Stimulated activated CD8-positive, alpha-beta memory T cell treated with anti-CD3 and anti-CD28 coated beads, Interleukin-7, amount 100 ng/mL, for 24 hours (primary cell): ENCODE data around the gene MYCBP.
A peak's percentile ranks its signal among the peaks of the same experiment; 100 is the strongest.
"Not testable (repeated sequence)": the region's sequence is repeated elsewhere in the genome, so short reads cannot be mapped to it uniquely, and the experiment has no call there.

Source experiments
- DNase-seq: peaks from one replicate; pipeline ENCODE4 v3.0.0-alpha.2; 2020; ENCODE audit warnings: low read depth

MYCBP gene

DNA sequence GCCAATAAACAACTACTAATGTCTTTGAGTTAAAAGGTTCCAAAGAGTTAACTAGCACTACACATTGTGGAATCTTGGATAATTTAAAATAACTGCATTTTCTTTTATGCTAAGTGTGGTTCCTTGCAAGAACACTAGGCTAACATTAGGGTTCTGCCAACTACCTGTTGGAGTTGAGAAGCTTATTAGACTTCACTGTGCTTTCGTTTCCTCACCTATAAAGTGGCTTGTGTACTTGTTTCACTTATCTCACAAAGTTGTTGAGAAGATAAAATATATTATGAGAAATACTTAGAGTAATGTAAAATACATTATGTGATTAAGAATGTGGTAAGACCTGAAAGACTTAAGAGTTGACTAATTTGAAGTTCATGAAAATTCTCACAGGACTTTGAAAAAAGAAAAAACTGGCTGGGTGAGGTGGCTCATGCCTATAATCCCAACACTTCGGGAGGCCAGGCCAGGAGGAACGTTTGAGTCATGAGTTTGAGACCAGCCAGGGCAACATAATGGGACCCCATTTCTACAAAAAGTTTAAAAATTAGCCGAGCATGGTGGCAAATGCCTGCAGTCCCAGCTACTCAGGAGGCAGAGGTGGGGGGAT, 7.9 kb downstream of the MYCBP start:
- DNase-seq, result no peak

DNA sequence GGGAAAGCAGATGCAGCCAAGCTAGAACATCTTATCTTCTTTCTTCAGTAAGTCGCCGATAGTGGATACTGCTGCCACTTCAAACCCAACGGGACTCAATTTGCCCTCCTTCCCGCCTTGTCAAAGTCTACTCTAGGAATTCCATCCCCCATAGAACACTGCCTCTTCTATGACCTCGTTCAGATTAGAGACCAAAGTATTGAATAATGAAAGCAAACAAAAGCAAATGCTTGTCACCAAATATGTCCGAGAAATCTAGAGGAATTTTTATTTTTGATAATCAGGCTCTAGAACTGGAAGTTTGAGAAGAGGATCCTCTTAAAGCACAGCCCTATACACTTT, 12.7 kb downstream of the MYCBP start:
- DNase-seq, result no peak

DNA sequence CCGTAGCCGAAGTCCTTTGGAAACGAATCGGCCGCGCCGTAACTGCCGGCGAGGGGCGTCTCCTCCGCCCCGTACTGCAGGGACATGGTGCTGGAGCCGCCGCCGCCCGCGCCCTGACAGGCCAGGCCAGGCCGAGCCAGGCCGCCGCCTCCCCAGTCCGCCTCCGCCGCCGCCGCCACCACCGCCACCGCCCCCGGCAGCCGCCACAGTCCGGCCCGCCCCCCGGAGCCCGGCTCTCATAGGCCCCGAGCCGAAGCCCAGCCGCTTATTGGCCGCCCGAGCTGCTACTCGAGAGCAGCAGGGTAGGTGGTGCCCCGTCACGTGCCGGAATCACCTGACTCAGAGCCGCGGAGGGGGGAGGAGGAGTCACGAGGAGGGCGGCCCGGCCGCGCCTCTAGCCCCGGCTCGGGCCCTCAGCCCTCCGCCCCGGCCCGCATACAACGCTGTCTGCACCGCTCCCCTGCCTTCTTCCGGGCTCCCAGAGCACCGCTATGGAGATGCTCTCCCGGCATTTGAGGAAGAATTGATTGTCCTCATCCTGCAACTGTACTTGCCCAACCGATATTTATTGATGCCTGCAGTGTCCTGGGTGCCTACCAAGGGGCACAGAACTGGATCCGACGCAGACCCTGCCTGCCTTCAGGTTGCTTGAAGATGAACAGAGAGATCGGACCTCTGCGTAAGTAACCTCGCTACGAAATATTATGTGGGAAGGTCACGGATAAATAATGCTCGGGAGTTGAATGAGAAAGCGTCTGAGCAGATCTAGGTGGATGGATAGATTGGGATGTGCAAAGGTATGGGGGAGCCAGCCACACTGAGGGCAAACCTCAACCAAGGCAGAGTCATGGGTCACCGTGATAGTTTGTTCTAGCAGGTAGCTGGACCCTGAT, 13.3 kb downstream of the MYCBP start, which contains the start of gene RRAGC:
Gene RRAGC, minus strand, starts transcription at position 212 of the 893 bp plus-strand sequence. Its CDS starts 126 bp downstream, at position 86.
- DNase-seq, result peak; percentile 98

DNA sequence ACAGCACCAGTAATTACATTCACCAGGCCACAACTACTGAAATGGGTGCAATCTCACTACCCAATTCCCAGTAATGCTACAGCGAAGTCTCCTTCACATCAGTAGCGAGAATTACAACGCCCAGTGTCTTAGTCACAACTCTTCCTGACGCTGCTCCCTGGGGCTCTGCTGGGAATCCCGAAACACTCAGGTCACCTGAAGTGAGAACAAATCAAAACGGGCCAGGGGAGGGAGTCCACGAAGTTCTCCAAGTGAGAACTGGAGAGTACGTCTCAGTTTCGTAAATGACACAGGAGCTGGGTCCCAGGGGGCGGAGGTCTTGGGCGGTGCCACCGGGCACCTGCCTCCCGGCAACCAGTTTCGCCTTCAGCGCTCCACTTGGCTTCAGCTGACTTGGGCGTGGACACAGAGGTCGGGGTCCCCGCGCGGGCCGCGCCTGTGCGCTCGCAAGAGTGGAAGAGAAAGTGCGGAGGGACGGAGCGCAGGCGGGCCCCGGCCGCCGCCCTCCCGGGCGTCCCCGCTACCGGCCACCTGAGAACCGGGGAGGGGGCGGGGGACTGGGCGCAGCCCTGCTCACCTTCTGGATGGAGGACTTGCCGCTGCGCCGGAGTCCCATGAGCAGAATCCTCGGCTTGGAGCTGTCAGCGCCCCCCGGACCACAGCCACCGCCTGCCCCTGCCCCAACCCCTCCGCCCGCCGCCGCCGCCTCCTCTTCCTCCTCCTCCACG, 14.2 kb downstream of the MYCBP start:
- no peak for DNase-seq

DNA sequence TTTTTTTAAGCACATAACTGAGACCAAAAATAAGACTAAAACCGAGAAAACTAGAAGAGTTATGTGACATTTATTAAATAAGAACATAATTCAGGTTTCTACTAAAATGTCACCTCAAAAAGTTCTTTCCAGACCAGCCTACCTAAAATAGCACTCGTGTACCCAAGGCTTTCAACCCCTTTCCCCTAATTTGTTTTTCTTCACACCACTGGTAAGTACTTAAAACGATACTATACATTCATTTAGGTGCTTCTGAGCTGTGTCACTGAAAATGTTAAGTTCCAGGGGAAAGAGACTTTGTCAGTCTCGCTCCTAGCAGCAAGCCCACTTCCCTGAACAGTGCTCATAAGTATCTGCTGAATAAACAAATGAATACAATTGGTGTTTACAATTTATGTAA, 20.4 kb downstream of the MYCBP start:
- no peak for DNase-seq

DNA sequence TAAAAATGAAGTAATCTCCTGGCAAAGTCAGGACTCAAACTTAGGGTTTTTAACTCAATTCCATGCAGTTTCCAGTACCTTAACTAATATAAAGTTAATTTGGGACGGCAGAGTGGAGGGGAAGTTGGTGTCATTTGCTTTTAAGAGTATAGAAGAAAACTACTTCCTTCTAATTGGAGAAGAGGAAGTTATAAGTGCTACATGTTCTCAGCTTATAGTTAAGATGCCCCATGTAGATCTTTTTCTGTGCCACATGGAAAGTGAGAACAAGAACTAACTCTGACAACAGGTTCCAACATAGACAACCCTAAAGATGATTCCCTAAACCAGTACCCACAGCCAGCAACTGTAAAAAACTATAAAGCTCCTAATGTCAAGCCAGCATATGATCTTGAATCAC, 25.1 kb downstream of the MYCBP start:
- no peak for DNase-seq

DNA sequence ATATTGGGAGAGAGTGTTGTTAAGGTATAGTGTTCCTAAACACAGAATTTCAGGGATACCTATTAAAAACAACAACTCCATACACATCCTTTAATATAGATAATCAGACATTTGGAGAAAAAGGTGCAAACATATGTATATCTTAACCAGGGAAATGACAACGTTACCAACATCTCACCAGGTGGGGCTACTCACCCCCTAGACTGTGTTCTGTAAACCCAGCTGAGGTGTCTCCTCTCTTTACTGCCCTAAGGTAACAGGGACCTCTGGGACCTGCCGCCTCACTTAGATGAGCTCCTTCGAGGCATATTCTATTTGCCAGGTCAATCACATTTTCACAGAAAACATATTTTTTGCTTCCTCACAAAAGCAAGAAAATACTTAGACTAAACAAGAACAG, 26.9 kb downstream of the MYCBP start:
- no peak for DNase-seq

DNA sequence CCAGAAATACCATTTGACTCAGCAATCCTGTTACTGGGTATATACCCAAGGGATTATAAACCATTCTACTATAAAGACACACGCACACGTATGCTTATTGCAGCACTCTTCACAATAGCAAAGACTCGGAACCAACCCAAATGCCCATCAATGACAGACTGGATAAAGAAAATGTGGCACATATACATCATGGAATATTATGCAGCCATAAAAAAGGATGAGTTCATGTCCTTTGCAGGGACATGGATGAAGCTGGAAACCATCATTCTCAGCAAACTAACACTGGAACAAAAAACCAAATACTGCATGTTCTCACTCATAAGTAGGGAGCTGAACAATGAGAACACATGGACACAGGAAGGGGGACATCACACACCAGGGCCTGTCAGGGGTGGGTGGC, 28.1 kb downstream of the MYCBP start:
- DNase-seq, result not testable (repeated sequence)

DNA sequence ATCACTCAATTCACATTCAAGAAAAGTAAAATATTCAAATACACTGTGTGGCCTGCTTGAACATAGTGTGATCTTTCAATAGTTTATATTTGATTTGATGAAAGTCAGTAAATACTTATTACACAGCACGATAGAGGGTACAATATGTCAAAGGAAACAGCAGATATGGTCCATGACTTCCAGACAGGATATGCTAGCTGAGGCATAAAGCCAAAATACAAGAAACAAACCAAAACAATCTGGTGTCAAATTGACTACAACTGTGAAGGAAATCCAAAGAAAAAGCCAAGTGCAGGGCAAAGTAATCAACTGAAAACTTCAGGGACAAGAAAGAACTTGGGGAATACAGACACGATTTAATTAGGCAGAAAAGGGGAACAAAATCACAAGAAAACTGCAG, 32.9 kb downstream of the MYCBP start:
- no peak for DNase-seq

DNA sequence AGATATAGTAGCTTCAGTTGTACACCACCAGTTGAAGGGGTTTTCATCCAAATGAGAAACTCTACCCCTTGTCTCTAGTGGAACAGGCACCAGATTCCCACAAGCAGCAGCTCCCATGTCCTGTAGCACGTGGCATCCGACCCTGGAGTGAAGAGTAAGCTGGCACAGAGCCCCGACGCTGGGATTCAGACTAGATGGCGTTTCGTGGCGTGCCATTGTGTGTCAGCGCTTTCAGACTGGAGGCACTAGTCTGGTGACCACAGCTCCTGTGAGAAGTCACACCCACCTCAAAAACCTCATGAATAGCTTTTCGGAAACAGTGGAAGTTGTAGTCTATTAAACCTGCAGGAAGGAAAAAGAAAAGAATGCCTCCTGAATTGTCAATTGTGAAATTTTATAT, 33.8 kb downstream of the MYCBP start:
- no peak for DNase-seq

DNA sequence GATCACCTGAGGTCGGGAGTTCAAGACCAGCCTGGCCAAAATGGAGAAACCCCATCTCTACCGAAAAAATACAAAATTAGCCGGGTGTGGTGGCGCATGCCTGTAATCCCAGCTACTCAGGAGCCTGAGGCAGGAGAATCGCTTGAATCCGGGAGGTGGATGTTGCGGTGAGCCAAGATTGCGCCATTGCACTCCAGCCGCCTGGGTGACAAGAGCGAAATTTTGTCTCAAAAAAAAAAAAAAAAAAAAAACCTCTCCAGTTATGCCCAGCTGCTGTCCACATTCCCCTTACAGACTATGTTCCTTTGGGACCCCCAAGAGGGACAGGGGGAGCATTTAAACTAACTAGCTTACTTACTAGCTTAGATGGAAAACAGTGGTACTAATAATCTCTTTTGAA, 36.8 kb downstream of the MYCBP start:
- not testable (repeated sequence) for DNase-seq

DNA sequence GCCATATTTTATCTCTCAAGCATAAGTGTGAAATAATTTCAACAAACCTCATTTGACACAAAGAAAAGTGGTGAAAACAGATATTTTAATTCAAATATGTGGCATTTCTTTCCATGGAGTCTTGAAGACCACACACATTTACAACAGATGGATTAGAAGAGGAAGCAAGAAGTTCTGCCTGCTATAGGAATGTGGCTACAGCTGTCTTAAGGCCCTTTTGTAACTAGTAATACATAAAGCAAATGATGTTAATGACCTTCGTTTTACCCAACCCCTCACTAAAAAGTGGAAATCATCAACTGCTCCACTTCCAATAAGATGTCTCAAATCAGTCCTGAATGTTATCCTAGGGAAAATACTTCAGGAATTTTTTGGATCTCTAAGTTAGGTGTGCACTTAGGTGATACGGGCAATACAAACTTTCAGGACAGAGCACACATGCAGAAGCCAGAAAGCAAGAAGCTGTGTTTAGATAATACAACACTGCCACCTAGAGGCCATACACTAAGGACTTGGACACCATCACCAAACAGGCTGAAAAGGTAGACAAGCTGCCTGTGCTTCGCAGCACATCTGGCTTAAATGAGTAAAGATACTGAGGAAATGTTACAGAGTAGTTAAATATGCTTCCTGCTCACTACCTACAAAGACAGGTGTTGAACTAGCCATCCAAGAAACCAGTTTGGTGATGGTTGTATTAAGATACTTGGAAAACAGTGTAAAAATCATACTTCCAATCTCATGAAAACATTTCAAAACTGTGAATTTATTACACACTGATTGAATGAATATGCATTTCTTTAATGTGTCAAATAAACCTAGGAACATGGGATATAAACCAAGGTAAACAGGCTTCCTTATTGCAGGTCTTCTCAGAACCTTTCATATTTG, 38.0 kb downstream of the MYCBP start:
- DNase-seq, result no peak

DNA sequence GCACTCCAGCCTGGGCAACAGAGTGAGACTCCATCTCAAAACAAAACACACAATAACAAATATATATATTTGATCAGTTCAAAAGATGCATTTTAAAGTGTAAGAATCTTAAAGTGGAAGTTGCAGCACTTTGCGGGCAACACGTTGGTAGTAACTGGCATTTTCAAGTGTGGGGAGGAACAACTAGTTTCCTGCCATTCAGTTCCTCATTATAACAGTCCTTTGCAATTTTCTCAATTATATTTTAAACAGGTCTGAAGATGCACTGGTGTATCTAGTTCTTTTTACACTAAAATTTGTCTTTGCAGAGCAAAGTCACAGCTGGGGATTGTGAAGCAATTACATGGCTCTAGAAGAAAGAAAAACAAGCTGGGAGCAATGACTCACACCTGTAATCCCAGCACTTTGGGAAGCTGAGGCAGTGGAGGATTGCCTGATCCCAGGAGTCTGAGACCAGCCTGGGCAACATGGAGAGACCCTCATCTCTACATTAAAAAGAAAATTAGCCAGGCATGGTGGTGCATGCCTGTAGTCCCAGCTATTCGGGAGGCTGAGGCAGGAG, 38.8 kb downstream of the MYCBP start:
- DNase-seq, result no peak

DNA sequence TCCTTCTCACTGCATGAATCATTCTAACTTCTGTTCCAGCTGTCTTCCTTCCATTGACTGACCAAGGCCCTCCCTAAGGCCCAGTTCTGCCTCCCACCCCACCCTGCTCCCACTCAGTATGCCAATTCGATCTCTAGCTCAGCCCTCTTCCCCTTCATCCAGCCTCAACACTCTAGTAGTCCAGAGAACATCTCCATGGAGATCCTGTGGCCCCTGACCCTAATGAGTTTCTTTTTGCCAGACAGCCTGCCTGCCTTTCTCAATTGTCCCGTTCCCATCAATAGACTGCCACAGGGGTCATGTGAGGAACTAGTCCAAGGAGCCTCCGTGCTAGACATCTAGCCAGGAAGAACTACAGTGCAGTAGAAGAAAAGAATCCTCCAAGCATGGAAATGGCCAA, 40.0 kb downstream of the MYCBP start:
- DNase-seq, result no peak

DNA sequence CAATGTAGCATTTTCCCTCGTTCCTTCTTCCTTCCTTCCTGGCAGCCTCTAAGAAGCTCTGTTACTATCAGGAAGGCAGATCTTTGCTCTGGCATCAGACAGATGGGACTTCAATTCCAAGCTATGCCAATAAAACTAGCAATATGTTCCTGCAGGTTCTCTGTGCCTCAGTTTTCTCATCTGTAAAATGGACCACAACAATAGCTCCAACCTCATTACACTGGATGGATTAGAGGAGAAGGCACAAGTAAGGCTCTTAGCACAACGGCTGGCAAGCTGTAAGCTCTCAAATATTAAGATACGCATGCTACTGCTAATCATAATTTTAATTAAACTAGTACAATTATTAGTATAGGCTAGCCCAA, 40.8 kb downstream of the MYCBP start:
- no peak for DNase-seq

DNA sequence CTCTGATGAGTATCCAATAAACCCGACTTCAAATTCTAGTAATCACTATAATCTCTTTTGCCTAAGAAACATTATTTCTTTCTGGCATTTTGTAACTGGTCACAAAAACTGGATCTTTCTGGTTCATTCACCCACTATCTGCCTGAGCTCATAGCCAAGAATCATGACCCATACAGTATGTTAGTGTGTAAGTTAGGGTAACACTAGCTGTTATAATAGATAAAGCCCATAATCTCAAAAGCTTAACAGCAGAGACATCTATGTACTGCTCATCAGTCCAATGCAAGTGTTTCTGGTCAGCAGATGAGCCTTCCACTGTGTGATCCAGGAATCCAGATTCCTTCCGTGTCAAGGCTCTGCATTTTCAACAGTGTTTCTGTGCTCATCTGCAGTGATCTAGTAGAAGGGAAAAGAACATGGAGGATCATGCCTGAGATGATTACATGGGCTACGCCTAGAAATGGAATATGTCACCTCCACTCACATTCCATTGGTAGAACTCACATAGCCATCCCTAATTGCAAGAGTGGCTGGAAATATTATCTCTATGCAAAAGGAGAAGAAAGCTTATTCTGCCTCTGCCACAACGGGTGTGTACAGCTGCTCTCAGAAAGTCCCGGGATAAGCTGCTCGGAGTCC, 41.3 kb downstream of the MYCBP start:
- no peak for DNase-seq

DNA sequence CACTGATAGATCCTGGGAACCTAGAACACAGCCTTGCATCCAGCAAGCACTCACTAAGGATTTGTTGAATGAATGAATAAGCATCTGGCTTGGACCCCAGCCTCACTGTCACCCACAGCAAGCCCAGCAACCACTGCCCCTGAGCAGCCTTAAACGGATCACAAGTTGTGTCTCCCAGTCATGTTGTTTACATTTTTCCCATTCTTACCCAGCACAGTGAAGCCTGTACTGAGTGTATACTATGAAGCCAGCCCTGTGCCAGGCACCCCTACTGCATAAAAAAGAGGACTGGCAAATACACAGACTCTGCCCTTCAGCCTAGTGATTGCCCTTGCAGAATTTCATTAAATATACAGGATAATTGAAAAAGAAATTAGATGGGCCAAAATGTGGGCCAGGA, 43.8 kb downstream of the MYCBP start:
- no peak for DNase-seq

DNA sequence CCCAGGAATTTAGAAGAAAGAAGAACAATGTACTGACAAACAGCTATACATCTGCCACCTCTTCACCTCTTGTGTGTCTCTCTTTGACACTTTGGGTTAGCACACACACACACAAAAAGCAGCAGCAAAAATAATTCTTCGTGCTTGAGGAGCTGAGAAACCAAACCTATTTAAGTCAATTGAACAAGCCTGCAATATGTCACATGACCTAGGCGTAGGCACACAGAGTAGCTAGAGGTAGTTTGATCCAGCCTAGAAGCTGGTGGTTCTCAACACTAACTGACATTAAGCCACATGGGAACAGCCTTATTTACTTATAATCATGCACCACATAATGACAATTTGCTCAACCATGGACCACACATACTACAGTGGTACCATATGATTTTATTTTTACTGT, 45.8 kb downstream of the MYCBP start:
- DNase-seq, result no peak

DNA sequence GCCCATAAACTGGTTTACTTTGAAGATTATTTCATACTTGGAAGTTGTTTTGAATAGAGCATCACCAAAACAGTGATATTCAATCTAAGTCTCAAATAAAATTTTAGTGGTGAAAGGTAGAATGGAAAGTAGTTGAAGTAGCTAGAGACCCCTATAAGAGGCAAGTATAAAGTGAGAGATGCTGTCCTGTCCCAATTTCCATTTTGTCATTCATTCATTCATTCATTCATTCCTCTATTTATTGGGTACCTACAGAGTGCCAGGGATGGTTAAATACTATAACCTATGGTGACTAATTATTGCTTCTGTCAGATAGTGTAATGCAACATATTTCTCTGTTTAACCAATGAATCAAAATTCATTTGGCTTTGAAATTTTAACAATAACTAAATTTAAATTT, 46.3 kb downstream of the MYCBP start:
- DNase-seq, result no peak

DNA sequence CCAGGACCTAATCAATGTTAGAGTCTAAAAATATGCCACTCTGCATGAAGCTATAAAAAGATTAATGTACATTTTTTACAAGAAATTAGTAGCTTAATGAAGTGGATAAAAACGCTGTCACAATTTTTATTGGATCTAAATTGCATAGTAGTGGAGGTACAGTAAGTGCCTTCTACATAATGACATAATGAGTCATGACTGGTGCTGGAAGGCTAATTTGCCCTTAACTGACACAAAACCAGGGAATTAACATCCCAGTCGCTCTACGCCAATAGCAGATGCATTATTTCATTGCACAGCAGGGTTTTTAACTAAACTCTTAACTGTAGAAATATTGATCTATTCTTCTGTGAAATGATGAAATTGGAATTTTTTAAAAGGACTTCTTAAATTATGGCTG, 46.9 kb downstream of the MYCBP start:
- no peak for DNase-seq

DNA sequence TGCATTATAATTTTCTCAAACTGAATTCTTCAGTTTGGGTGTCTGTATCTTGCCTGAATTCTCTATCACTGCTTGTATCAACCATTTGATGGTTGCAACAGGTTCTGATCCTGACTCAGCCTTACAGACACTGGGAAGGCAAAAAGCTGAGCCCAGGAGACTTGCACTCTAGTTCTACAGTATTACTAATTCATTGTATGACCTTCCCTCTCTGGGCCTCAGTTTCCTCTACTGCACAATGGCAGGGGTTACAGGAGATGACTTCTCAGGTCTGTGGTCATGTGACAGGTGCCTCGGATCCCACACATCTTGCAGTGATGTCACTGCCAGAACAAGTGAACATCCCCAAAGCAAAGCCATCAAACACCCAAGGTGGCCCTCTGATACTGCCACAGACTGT, 52.3 kb downstream of the MYCBP start:
- no peak for DNase-seq
